Measurements from ENCODE around the gene KCNE2. TPM values are rescaled to one million over a fixed set of nuclear protein-coding genes. Genes with fewer than 3 reads are reported as not detected.
A peak's percentile ranks its signal among the peaks of the same experiment; 100 is the strongest.

The KCNE2 gene
- total RNA-seq, 1 donor from 2014 or later = 0.56 TPM

DNA sequence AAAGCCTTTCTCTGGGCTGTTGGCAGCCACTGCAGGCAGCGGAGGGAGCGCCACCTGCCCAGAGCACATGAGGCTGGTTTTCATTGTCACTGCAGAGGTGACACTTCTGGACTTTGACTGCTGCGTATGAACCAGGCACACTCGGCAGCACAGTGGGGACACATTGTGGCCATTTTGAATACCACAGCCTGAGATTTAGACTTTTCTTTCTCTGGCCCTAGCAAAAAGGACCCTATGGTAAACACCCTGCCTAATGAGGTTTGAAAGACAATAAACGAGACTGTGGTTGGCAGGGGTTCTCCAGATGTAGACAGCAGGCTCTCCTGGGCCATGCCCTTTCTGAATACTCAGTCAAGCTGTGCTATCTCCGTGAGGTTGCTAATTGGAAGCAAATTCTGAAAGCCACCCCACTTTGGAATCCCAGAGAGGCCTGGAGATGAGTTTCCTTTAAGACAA lies 12.0 kb upstream of the KCNE2 start:
- peaks cover 18% of the 10 kb centered on the region for H3K4me1 Mint-ChIP-seq (ENCODE audit: unreplicated experiment)
- peaks cover 2% of the 10 kb centered on the region for H3K36me3 Mint-ChIP-seq (ENCODE audit: unreplicated experiment)
- TF ChIP-seq, protein P1, sequence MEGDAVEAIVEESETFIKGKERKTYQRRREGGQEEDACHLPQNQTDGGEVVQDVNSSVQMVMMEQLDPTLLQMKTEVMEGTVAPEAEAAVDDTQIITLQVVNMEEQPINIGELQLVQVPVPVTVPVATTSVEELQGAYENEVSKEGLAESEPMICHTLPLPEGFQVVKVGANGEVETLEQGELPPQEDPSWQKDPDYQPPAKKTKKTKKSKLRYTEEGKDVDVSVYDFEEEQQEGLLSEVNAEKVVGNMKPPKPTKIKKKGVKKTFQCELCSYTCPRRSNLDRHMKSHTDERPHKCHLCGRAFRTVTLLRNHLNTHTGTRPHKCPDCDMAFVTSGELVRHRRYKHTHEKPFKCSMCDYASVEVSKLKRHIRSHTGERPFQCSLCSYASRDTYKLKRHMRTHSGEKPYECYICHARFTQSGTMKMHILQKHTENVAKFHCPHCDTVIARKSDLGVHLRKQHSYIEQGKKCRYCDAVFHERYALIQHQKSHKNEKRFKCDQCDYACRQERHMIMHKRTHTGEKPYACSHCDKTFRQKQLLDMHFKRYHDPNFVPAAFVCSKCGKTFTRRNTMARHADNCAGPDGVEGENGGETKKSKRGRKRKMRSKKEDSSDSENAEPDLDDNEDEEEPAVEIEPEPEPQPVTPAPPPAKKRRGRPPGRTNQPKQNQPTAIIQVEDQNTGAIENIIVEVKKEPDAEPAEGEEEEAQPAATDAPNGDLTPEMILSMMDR (IDR thresholded peaks at IDR 0.05) = peak; percentile 87
- peaks cover 13% of the 10 kb centered on the region for H3K27me3 Mint-ChIP-seq (ENCODE audit: unreplicated experiment)
- H3K4me3 Mint-ChIP-seq (ENCODE audit: unreplicated experiment) = no peak overlapping the region
- H3K9me3 Mint-ChIP-seq (ENCODE audit: unreplicated experiment) = no peaks in the 10 kb centered on the region
- no peak overlapping the region for H3K27ac Mint-ChIP-seq (ENCODE audit: unreplicated experiment)
- DNase-seq (ENCODE audit: extremely low spot score, unreplicated experiment) = no peak

DNA sequence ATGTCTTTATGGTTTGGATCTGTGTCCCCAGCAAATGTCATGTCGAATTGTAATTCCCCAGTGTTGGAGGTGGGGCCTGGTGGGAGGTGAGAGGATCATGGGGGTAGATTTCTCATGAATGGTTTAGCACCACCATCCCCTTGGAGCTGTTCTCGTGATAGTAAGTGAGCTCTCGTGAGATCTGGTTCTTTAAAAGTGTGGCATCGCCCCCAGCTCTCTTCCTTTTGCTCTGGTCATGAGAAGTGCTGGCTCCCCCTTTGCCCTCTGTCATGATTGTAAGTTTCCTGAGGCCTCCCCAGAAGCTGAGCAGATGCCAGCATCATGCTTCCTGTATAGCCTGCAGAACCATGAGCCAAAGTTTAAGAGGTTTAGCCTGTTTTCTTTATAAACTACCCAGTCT lies 11.2 kb upstream of the KCNE2 start:
- Mint-ChIP-seq H3K4me3 (ENCODE audit: unreplicated experiment) (no peak overlapping the region), H3K9me3 (ENCODE audit: unreplicated experiment) (no peaks in the 10 kb centered on the region), H3K4me1 (ENCODE audit: unreplicated experiment) (peaks cover 11% of the 10 kb centered on the region), H3K27ac (ENCODE audit: unreplicated experiment) (no peak overlapping the region), H3K27me3 (ENCODE audit: unreplicated experiment) (peaks cover 13% of the 10 kb centered on the region), H3K36me3 (ENCODE audit: unreplicated experiment) (peaks cover 2% of the 10 kb centered on the region)
- DNase-seq (ENCODE audit: extremely low spot score, unreplicated experiment) = no peak
- TF ChIP-seq, protein P1 (IDR thresholded peaks at IDR 0.05) = no peak

DNA sequence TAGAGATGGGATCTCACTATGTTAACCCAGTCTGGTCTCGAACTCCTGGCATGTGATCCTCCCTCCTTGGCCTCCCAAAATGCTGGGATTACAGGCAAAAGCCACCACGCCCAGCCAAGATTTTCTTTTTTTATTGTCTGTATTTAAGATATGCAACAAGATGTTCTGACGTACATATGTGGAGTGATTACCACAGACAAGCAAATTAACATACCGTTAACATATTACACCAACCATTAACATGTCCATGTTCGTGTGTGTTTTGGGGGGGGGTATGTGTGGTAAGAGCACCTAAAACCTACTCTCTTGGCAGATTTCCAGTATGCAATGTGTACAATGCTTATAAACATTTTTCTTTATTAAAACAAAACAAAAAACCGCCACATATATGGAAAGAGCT lies 10.6 kb upstream of the KCNE2 start:
- no peaks in the 10 kb centered on the region for H3K9me3 Mint-ChIP-seq (ENCODE audit: unreplicated experiment)

DNA sequence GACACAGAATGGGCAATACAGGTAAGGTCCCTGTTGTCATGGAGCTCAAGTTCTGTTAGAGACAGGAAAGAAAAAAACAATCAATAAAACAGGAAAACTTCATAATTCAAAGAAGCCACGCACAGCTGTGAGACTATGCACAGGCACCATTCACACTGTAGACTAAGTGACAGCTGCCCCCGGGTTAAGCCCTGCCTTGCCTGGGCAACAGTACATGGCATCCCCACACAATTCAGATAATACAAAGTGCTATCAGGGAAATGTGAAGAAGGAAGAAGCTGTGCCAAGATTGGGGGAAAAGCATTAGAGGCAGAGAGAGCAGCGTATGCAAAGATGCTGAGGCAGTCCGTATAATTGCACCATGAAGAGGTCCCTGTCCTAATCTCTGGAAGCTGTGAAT lies 9.0 kb upstream of the KCNE2 start:
- peaks cover 4% of the 10 kb centered on the region for H3K4me1 Mint-ChIP-seq (ENCODE audit: unreplicated experiment)
- no peak overlapping the region for H3K4me3 Mint-ChIP-seq (ENCODE audit: unreplicated experiment)
- H3K36me3 Mint-ChIP-seq (ENCODE audit: unreplicated experiment) = peaks cover 8% of the 10 kb centered on the region
- H3K9me3 Mint-ChIP-seq (ENCODE audit: unreplicated experiment) = peaks cover 6% of the 10 kb centered on the region
- peaks cover 27% of the 10 kb centered on the region for H3K27me3 Mint-ChIP-seq (ENCODE audit: unreplicated experiment)
- TF ChIP-seq, protein P1 (IDR thresholded peaks at IDR 0.05) = no peak
- H3K27ac Mint-ChIP-seq (ENCODE audit: unreplicated experiment) = no peak overlapping the region
- DNase-seq (ENCODE audit: extremely low spot score, unreplicated experiment) = no peak

More for the DNA sequence above, 10.6 kb upstream of the KCNE2 start:
- Mint-ChIP-seq H3K27me3 (ENCODE audit: unreplicated experiment) (peaks cover 13% of the 10 kb centered on the region), H3K4me3 (ENCODE audit: unreplicated experiment) (no peak overlapping the region), H3K36me3 (ENCODE audit: unreplicated experiment) (peaks cover 2% of the 10 kb centered on the region), H3K27ac (ENCODE audit: unreplicated experiment) (no peak overlapping the region), H3K4me1 (ENCODE audit: unreplicated experiment) (peaks cover 6% of the 10 kb centered on the region)
- DNase-seq (ENCODE audit: extremely low spot score, unreplicated experiment) = no peak
- TF ChIP-seq, protein P1 (IDR thresholded peaks at IDR 0.05) = no peak

DNA sequence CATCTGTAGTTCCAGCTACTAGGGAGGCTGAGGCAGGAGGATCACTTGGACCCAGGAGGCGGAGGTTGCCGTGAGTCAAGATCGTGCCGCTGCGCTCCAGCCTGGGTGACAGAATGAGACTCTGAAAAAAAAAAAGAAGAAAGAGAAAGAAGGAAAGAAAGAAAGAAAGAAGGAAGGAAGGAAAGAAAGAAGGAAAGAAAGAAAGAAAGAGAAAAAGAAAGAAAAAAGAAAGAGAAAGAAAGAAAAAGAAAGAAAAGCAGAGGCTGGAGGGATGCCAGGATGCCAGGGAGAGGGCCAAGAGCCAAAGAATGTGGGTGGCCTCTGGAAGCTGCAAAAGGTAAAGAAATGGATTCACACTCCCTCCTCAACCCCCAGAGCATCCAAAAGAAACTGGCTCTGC lies 8.2 kb upstream of the KCNE2 start:
- Mint-ChIP-seq H3K4me3 (ENCODE audit: unreplicated experiment) (no peak overlapping the region), H3K9me3 (ENCODE audit: unreplicated experiment) (peaks cover 6% of the 10 kb centered on the region), H3K27me3 (ENCODE audit: unreplicated experiment) (peaks cover 27% of the 10 kb centered on the region), H3K36me3 (ENCODE audit: unreplicated experiment) (peaks cover 8% of the 10 kb centered on the region), H3K4me1 (ENCODE audit: unreplicated experiment) (peaks cover 4% of the 10 kb centered on the region), H3K27ac (ENCODE audit: unreplicated experiment) (no peak overlapping the region)
- TF ChIP-seq, protein P1 (IDR thresholded peaks at IDR 0.05) = no peak
- no peak for DNase-seq (ENCODE audit: extremely low spot score, unreplicated experiment)

Measured in osteocyte (in vitro differentiated cells).